Liver (tissue), 9 donors: ENCODE results near the gene IGF2BP1. TPM values are rescaled to one million over a fixed set of nuclear protein-coding genes. Genes with fewer than 3 reads are reported as not detected.

ENCODE experiments used
- DNase-seq: peaks from one replicate; pipeline ENCODE4 v3.0.0-alpha.2; 2017; ENCODE audit warnings: low spot score
- H3K27ac ChIP-seq, 2 donors: one replicate each; pipeline ENCODE4 v1.7.0; 2013; ENCODE audit warnings: inconsistent platforms in 2 of 2, low read length in 2 of 2, control low read depth in 1 of 2, low read depth in 1 of 2, mild to moderate bottlenecking in 1 of 2
- H3K27me3 ChIP-seq, 4 donors: one replicate each; pipeline versions ENCODE4 v1.6.1 to v1.7.0; 2013; ENCODE audit warnings: low read length in 3 of 4, inconsistent platforms in 1 of 4, mild to moderate bottlenecking in 1 of 4, moderate library complexity in 1 of 4; ENCODE audit not compliant: control insufficient read depth in 4 of 4, insufficient read depth in 4 of 4
- H3K36me3 ChIP-seq, 4 donors: one replicate each; pipeline versions ENCODE4 v1.6.1 to v1.7.0; 2013; ENCODE audit warnings: low read length in 3 of 4, mild to moderate bottlenecking in 3 of 4, low read depth in 1 of 4, moderate library complexity in 1 of 4; ENCODE audit not compliant: control insufficient read depth in 4 of 4, insufficient read depth in 3 of 4
- H3K4me1 ChIP-seq, 4 donors: one replicate each; pipeline versions ENCODE4 v1.6.1 to v1.7.0; 2013; ENCODE audit warnings: low read length in 3 of 4, mild to moderate bottlenecking in 3 of 4, moderate library complexity in 1 of 4; ENCODE audit not compliant: control insufficient read depth in 4 of 4, insufficient read depth in 4 of 4
- H3K4me3 ChIP-seq, 3 donors: one replicate each; pipeline versions ENCODE4 v1.6.1 to v1.7.0; 2013; ENCODE audit warnings: low read length in 3 of 3, control low read depth in 1 of 3, low read depth in 1 of 3, mild to moderate bottlenecking in 1 of 3
- H3K9ac ChIP-seq, 2 donors: one replicate each; pipeline ENCODE4 v1.7.0; 2013; ENCODE audit warnings: low read length in 2 of 2, mild to moderate bottlenecking in 2 of 2, moderate library complexity in 2 of 2, control low read depth in 1 of 2, low read depth in 1 of 2
- H3K9me3 ChIP-seq, 4 donors: one replicate each; pipeline versions ENCODE4 v1.6.1 to v1.7.0; 2013; ENCODE audit warnings: low read length in 3 of 4; ENCODE audit not compliant: control insufficient read depth in 4 of 4
- ATF3 ChIP-seq: IDR thresholded peaks from 2 replicates; pipeline ENCODE4 v1.6.1; 2016; ENCODE audit warnings: antibody characterized with exemption
- CTCF ChIP-seq: fragments of 150-350 bp; IDR thresholded peaks from 2 replicates; pipeline ENCODE4 v1.5.1; 2017; ENCODE audit warnings: improper control_type of control experiment, low read depth, low read length; ENCODE audit not compliant: missing input control
- EGR1 ChIP-seq, 2 donors: IDR thresholded peaks; 2 replicates each; pipeline ENCODE4 v1.6.1; 2016 to 2018; ENCODE audit warnings: antibody characterized with exemption in 2 of 2, low read depth in 2 of 2
- FOXA1 ChIP-seq: IDR thresholded peaks from 2 replicates; pipeline ENCODE4 v1.6.1; 2016; ENCODE audit warnings: antibody characterized with exemption
- FOXA2 ChIP-seq: IDR thresholded peaks from 2 replicates; pipeline ENCODE4 v1.6.1; 2016; ENCODE audit warnings: antibody characterized with exemption
- GABPA ChIP-seq, 2 donors: IDR thresholded peaks in 1 of 2; conservative IDR thresholded peaks in 1 of 2; 2 replicates each; pipeline ENCODE4 v1.6.1; 2016; ENCODE audit warnings: antibody characterized with exemption in 2 of 2, mild to moderate bottlenecking in 1 of 2, moderate library complexity in 1 of 2
- HNF4A ChIP-seq, 2 donors: conservative IDR thresholded peaks; 2 replicates each; pipeline ENCODE4 v1.6.1; 2016; ENCODE audit warnings: antibody characterized with exemption in 2 of 2, mild to moderate bottlenecking in 2 of 2
- HNF4G ChIP-seq: IDR thresholded peaks from 2 replicates; pipeline ENCODE4 v1.6.1; 2016; ENCODE audit warnings: antibody characterized with exemption
- JUND ChIP-seq, 2 donors: IDR thresholded peaks; 2 replicates each; pipeline ENCODE4 v1.6.1; 2016; ENCODE audit warnings: antibody characterized with exemption in 2 of 2
- MAX ChIP-seq: IDR thresholded peaks from 2 replicates; pipeline ENCODE4 v1.6.1; 2016; ENCODE audit warnings: antibody characterized with exemption
- NR2F2 ChIP-seq: IDR thresholded peaks from 2 replicates; pipeline ENCODE4 v1.6.1; 2016; ENCODE audit warnings: antibody characterized with exemption
- RAD21 ChIP-seq, 2 donors: IDR thresholded peaks; 2 replicates each; pipeline ENCODE4 v1.6.1; 2016; ENCODE audit warnings: antibody characterized with exemption in 2 of 2, mild to moderate bottlenecking in 2 of 2
- REST ChIP-seq: IDR thresholded peaks from 2 replicates; pipeline ENCODE4 v1.6.1; 2016; ENCODE audit warnings: antibody characterized with exemption, mild to moderate bottlenecking
- RXRA ChIP-seq, 2 donors: IDR thresholded peaks; 2 replicates each; pipeline ENCODE4 v1.6.1; 2017 to 2018; ENCODE audit warnings: antibody characterized with exemption in 2 of 2, mild to moderate bottlenecking in 1 of 2
- SP1 ChIP-seq: IDR thresholded peaks from 2 replicates; pipeline ENCODE4 v1.6.1; 2018; ENCODE audit warnings: antibody characterized with exemption, mild to moderate bottlenecking
- TAF1 ChIP-seq: conservative IDR thresholded peaks from 2 replicates; pipeline ENCODE4 v1.6.1; 2016; ENCODE audit warnings: antibody characterized with exemption, mild to moderate bottlenecking
- YY1 ChIP-seq: IDR thresholded peaks from 2 replicates; pipeline ENCODE4 v1.6.1; 2016; ENCODE audit warnings: antibody characterized with exemption, mild to moderate bottlenecking
- ZBTB33 ChIP-seq: IDR thresholded peaks from 2 replicates; pipeline ENCODE4 v1.6.1; 2016; ENCODE audit warnings: antibody characterized with exemption
- WGBS: extraction: QIAGEN DNeasy Blood & Tissue Kit; methylation state at CpG from one replicate; pipeline ENCODE4 v1.1.7; 2013; 5-methylcytosine and 5-hydroxymethylcytosine counted together
- polyA plus RNA-seq, 2 donors: library from polyadenylated mRNA; stranded (reverse) in 1 of 2; unstranded in 1 of 2; fragments of 200-250 nt in 1 of 2; fragments of >200 nt in 1 of 2; fragmentation: Nextera tagmentation in 1 of 2; extraction: Ambion mirVana in 1 of 2; gene quantifications; one replicate each; pipeline versions ENCODE4 v1.2.1 to v1.2.3, GENCODE V29; 2013 to 2015
- total RNA-seq, 2 donors: library from RNA; depleted of rRNA; stranded (reverse); fragments of >200 nt; gene quantifications; one replicate each; pipeline ENCODE4 v1.2.3, GENCODE V29; 2014
- donor health status: healthy.
- donor health status: healthy.
- donor health status: healthy.
- donor health status: healthy.
- donor health status: healthy.

IGF2BP1 gene
- total and polyA plus RNA-seq, 4 donors = 22.6 TPM; not detected in 3

- H3K36me3 ChIP-seq = no peaks in the 10 kb centered on the region
- TF ChIP-seq FOXA1 (no peak), GABPA (IDR thresholded peaks at IDR 0.05 in 1 of 2, conservative IDR thresholded peaks at IDR 0.05 in 1 of 2) (no peak), REST (no peak), MAX (no peak), RXRA (IDR thresholded peaks at IDR 0.05) (no peak)
- 8% methylated on average over 46 of the region's 46 CpGs for WGBS
- peaks cover 5 to 25% (median 13%) of the 10 kb centered on the region in 4 donors for H3K27me3 ChIP-seq
- peaks cover 0 to 3% (median 0%) of the 10 kb centered on the region in 4 donors for H3K9me3 ChIP-seq
- no peak overlapping the region for H3K27ac ChIP-seq
- H3K9ac ChIP-seq = no peak overlapping the region
- H3K4me1 ChIP-seq = peaks cover 0 to 13% (median 6%) of the 10 kb centered on the region in 4 donors
- peak; percentile 57 for DNase-seq
- no peak overlapping the region for H3K4me3 ChIP-seq
Observed at GRCh38 chr17:48995304-48995973, 1.7 kb upstream of the IGF2BP1 start.

- peak; percentile 66 for DNase-seq
- WGBS = 6% methylated on average over 66 of the region's 66 CpGs
- Histone ChIP-seq H3K4me1 (peaks cover 0 to 13% (median 6%) of the 10 kb centered on the region in 4 donors), H3K27me3 (peaks cover 5 to 20% (median 11%) of the 10 kb centered on the region in 4 donors), H3K36me3 (no peaks in the 10 kb centered on the region), H3K9ac (no peak overlapping the region), H3K4me3 (no peak overlapping the region), H3K9me3 (peaks cover 0 to 3% (median 0%) of the 10 kb centered on the region in 4 donors), H3K27ac (no peak overlapping the region)
- TF ChIP-seq RXRA (IDR thresholded peaks at IDR 0.05) (no peak), ATF3 (no peak), HNF4G (no peak), REST (no peak), JUND (IDR thresholded peaks at IDR 0.05) (no peak), RAD21 (IDR thresholded peaks at IDR 0.05) (no peak), MAX (no peak), NR2F2 (no peak), TAF1 (no peak), SP1 (no peak), FOXA1 (no peak), CTCF (no peak), GABPA (IDR thresholded peaks at IDR 0.05 in 1 of 2, conservative IDR thresholded peaks at IDR 0.05 in 1 of 2) (no peak), FOXA2 (no peak), HNF4A (conservative IDR thresholded peaks at IDR 0.05) (no peak), ZBTB33 (no peak), YY1 (no peak), EGR1 (IDR thresholded peaks at IDR 0.05; ENCODE audit: low read depth in 2 of 2) (no peak)
Observed at GRCh38 chr17:48995974-48996721, 1.0 kb upstream of the IGF2BP1 start.
